AG09309 (cell line): Measurements from ENCODE around the gene ARMCX6.
"Not testable (repeated sequence)": the region's sequence is repeated elsewhere in the genome, so short reads cannot be mapped to it uniquely, and the experiment has no call there.

Source experiments
- DNase-seq: peaks from one replicate; pipeline ENCODE4 v3.0.0-alpha.2; 2010; ENCODE audit warnings: low read depth
- H3K4me3 ChIP-seq: 2 replicates; pipeline ENCODE4 v1.5.1; 2011; ENCODE audit warnings: mild to moderate bottlenecking, low read depth, low read length, moderate library complexity; ENCODE audit not compliant: control insufficient read depth
- CTCF ChIP-seq: IDR thresholded peaks from 2 replicates; pipeline ENCODE4 v1.5.1; 2011; ENCODE audit warnings: mild to moderate bottlenecking, low read depth, low read length, inconsistent platforms; ENCODE audit not compliant: insufficient read depth, control insufficient read depth; ENCODE audit errors: missing control alignments

The ARMCX6 gene

GRCh38 chrX:101617211-101618191 is at the start of gene ARMCX6:
Gene ARMCX6 (minus strand): TSS chrX:101618000. CDS start chrX:101616620, 1,380 bp downstream.
- peak; percentile 21 for DNase-seq
- peak within 1 kb of the TSS; percentile 78 for H3K4me3 ChIP-seq
- TF ChIP-seq CTCF = peak; percentile 43

DNA sequence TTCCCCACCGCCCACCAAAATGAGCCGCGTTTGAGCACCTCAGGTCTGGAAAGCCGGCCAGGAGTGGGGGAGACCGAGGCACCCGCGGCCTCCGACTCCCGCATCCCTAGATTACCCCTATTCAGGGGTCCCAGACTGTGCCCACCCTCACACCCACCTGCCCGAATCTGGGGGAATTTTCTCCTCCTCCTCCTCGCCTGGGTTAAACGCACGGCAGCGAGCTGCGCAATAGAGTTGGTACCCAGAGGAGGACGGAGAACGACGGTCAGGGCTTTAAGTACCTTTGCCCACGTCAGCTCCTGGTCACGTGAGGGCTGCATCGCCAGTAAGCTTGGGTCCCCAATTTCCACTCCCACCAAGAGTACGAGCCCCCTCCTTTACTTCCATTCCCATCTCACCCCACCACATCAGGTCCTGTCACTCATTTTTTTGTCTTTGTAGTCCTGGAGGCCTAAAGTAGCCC is 41.8 kb upstream of the ARMCX6 start, which contains the start of gene ARMCX2:
Gene ARMCX2, minus strand, starts transcription at position 250 of the 463 bp plus-strand sequence. CDS start 2,262 bp downstream, outside the sequence.
- H3K4me3 ChIP-seq = peak within 1 kb of the TSS; percentile 60
- TF ChIP-seq CTCF = no peak
- DNase-seq = peak; percentile 23

DNA sequence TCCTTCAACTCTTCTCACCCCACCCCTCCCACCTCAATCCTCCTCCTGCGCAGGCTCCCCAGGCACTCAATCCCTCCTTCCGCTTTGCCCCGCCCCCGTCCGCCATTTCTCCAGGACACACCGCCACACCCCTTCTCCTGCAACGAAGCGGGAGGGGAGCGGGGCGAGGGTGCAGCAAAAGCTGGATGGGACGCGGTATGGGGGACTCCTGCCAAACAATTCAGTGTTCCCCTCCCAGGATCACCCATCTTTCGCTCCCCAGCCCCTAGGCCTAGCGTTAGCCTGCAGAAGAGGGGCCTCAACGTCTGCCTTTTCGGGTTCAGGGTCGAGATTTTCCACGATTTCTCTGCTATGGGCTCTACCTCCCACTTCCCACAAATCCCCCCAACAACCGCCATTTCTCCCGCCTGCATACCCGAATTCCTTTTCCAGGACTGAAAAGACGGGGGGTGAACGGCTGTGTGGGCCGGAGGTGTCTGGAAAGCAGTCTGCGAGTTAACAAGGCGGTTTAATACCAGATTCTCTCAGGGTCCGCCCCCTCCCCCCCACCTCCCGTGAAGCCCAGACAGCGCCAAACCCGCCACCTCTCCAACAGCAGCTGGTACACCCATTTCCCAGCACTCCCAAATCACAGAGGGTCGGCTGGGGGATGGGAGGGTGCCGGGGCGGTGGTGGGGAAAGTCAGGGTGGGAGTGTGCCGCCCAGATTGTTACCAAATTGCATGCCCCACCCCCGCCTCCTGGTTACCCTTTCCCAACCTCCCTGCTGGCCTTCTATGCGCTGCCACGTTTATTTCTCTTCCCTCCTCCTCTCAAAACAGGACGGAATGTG is 41.1 kb upstream of the ARMCX6 start:
- peak overlapping the region; percentile 60 for H3K4me3 ChIP-seq
- DNase-seq = no peak
- TF ChIP-seq CTCF = no peak

DNA sequence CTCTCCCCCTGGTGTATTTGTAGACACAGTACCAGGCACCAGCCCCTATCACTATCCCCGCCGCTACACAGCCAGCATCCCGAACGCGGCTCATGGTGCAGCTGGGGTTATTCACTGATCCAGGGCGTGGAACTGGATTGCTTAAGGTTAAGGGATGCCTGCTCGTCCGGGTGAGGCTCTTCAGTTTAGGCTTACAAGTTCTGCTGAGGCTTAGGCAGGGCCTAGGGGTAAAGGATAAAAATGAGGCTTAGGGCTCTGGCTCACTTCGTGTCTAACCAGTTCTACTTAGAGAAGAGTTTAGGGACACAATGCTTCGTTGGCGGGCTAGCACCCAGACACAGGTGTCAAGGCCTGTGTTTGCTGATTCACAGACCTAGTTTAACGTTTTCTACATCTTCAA is 39.7 kb upstream of the ARMCX6 start:
- no peak for DNase-seq
- no peak for TF ChIP-seq CTCF
- H3K4me3 ChIP-seq = no peak overlapping the region

GRCh38 chrX:101656817-101657216 is 39.0 kb upstream of the ARMCX6 start:
- no peak for DNase-seq
- no peak overlapping the region for H3K4me3 ChIP-seq

DNA sequence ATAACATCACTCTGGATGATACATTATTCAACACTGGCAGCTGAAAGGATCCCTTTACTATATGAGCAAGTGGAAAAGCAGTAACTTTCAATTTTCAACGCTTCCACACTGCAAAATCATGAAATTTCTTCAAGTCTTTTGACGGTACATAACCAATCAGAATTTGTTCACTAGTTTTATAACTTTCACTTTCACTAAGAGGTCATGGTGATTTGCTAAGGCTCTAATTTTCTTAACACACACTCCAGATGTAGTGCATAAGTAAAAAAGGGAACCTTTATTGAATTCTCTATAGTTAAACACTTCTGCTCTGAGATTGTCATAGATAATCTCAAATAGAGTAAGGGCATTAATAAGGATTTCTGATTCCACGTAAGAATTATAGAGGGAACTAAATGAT is 37.7 kb upstream of the ARMCX6 start:
- no peak for DNase-seq
- TF ChIP-seq CTCF = no peak
- H3K4me3 ChIP-seq = no peak overlapping the region

More at GRCh38 chrX:101656817-101657216, 39.0 kb upstream of the ARMCX6 start:
- no peak for TF ChIP-seq CTCF

DNA sequence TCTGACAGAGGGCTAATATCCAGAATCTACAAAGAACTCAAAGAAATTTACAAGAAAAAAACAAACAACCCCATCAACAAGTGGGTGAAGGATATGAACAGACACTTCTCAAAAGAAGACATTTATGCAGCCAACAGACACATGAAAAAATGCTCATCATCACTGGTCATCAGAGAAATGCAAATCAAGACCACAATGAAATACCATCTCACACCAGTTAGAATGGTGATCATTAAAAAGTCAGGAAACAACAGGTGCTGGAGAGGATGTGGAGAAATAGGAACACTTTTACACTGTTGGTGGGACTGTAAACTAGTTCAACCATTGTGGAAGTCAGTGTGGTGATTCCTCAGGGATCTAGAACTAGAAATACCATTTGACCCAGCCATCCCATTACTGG is 29.9 kb upstream of the ARMCX6 start:
- not testable (repeated sequence) for DNase-seq

More for the DNA sequence above, 29.9 kb upstream of the ARMCX6 start:
- H3K4me3 ChIP-seq = not testable (repeated sequence)
